Measurements from ENCODE around the gene NPPA. TPM values are rescaled to one million over a fixed set of nuclear protein-coding genes. Genes with fewer than 3 reads are reported as not detected.
A peak's percentile ranks its signal among the peaks of the same experiment; 100 is the strongest.

Gene NPPA
- total and polyA plus RNA-seq, 9 of the 15 experiments (the other 6 are each of a cell fraction or from before 2014, with no cell fraction given), result not detected

DNA sequence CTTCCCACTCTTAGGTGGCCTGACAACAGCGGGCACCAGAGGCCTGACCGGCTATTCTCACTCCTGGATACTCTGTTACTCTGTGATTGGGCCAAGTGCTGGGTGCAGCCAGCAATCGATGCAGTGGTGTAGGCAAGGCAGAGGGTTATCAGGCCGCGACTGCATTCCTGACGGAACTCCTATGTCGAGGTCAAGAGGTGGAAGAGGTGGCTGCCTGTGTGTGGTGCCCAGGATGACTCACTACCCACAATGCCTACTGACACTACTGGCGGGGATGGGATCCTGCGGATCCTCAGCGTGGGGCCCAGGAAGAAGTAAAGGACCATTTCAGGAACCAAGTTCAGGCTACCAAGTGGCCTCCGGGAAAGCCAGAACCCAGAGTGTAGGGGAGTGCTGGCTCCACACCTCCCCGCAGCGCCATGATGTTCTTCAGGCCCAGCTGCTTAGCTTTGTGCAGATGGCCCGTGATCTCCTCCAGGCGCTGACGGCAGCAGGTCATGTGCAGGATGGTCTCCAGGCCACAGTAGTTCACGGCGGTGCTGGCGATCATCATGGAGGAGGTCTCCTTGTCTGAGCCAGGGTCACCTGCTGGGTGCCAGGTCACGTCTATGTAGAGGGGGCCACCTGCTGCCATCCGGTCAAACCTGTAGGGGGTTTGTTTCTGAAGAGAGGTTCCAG is 46.7 kb downstream of the NPPA start (continued):
- TF ChIP-seq NR1H2 (CRISPR knock-in tag; IDR thresholded peaks at IDR 0.05) (no peak), ZNF77 (CRISPR knock-in tag; IDR thresholded peaks at IDR 0.05) (no peak), KDM1A (IDR thresholded peaks at IDR 0.05) (no peak), MITF (IDR thresholded peaks at IDR 0.05) (no peak), ZNF280B (CRISPR knock-in tag; IDR thresholded peaks at IDR 0.05) (no peak), KLF16 (IDR thresholded peaks at IDR 0.05) (no peak), EWSR1 (IDR thresholded peaks at IDR 0.05; ENCODE audit: borderline replicate concordance, low read depth, partially characterized antibody) (no peak), STAT5B (CRISPR knock-in tag; IDR thresholded peaks at IDR 0.05) (no peak), NFXL1 (CRISPR knock-in tag; IDR thresholded peaks at IDR 0.05) (no peak), MYNN (IDR thresholded peaks at IDR 0.05) (peak; percentile 80), MYNN (CRISPR knock-in tag; IDR thresholded peaks at IDR 0.05) (no peak), SMARCA4 (IDR thresholded peaks at IDR 0.05) (peak; percentile 69; the same call in 1 of the 2 replicates), HMGN3 (IDR thresholded peaks at IDR 0.05; ENCODE audit: borderline replicate concordance, extremely low read depth, insufficient read length, low read depth, low read length) (no peak), OTX1 (CRISPR knock-in tag; IDR thresholded peaks at IDR 0.05) (no peak), SREBF1 (IDR thresholded peaks at IDR 0.05; ENCODE audit: borderline replicate concordance, low read depth, low read length) (no peak), NFE2 (IDR thresholded peaks at IDR 0.05; ENCODE audit: low read depth) (no peak), FUS (optimal IDR thresholded peaks at IDR 0.05; ENCODE audit: low read depth, low read length) (no peak), CHD4 (IDR thresholded peaks at IDR 0.05; ENCODE audit: insufficient read depth, insufficient replicate concordance, low read depth, low read length, poor library complexity, severe bottlenecking) (no peak), DNMT1 (IDR thresholded peaks at IDR 0.05) (no peak), KLF1 (tag; IDR thresholded peaks at IDR 0.05) (no peak), SNIP1 (IDR thresholded peaks at IDR 0.05; ENCODE audit: low read depth) (no peak)
- TF ChIP-seq, protein P1, sequence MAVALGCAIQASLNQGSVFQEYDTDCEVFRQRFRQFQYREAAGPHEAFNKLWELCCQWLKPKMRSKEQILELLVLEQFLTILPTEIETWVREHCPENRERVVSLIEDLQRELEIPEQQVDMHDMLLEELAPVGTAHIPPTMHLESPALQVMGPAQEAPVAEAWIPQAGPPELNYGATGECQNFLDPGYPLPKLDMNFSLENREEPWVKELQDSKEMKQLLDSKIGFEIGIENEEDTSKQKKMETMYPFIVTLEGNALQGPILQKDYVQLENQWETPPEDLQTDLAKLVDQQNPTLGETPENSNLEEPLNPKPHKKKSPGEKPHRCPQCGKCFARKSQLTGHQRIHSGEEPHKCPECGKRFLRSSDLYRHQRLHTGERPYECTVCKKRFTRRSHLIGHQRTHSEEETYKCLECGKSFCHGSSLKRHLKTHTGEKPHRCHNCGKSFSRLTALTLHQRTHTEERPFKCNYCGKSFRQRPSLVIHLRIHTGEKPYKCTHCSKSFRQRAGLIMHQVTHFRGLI (CRISPR knock-in tag; IDR thresholded peaks at IDR 0.05), result no peak
- TF ChIP-seq, protein P2, sequence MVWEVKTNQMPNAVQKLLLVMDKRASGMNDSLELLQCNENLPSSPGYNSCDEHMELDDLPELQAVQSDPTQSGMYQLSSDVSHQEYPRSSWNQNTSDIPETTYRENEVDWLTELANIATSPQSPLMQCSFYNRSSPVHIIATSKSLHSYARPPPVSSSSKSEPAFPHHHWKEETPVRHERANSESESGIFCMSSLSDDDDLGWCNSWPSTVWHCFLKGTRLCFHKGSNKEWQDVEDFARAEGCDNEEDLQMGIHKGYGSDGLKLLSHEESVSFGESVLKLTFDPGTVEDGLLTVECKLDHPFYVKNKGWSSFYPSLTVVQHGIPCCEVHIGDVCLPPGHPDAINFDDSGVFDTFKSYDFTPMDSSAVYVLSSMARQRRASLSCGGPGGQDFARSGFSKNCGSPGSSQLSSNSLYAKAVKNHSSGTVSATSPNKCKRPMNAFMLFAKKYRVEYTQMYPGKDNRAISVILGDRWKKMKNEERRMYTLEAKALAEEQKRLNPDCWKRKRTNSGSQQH (CRISPR knock-in tag; IDR thresholded peaks at IDR 0.05), result no peak

Data from K562 (cell line).